Measurements from ENCODE around the gene TCHP.
"Not testable (repeated sequence)": the region's sequence is repeated elsewhere in the genome, so short reads cannot be mapped to it uniquely, and the experiment has no call there.

TCHP gene

DNA sequence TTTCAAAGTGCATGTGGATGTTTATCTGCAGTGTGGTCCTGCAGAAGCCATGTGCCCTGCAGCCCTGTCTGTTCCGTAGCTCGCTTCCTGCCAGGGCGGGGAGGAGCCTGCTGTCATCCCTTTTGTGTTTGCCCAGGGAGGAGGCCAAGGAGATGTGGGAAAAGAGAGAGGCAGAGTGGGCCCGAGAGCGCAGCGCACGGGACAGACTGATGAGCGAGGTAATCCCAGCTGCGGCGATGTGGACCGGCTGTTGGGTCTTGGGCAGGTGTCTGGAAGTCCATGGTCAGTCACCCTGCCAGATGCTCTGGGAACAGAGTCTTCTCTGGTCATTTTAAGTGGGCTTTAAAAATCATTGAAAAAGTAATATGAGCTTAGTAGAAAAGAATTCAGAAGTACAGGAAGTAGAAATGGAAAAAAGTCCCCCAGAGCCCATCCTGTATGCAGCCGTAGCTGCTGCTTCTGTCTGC lies 12.8 kb downstream of the TCHP start:
- DNase-seq, result no peak

DNA sequence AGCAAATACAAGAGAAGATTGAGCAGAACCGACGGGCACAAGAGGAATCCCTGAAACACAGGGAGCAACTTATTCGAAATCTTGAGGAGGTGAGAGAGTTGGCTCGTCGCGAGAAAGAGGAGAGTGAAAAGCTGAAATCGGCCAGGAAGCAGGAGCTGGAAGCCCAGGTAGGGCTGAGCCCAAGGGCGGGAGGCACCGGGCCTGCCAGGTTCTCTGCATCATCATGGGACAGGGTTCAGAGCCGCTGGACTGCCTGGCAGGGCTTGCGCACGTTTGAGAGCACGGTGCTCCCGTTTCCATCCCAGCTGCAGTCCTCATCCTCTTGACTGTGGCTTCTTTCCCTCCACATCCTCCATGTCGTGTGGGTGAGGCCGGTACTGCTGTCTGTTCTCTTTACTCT lies 14.4 kb downstream of the TCHP start:
- no peak for DNase-seq

GRCh38 chr12:109915171-109916040 lies 15.3 kb downstream of the TCHP start:
- DNase-seq, result no peak

- DNase-seq, result no peak
Measured at GRCh38 chr12:109916045-109916444, 16.0 kb downstream of the TCHP start.

DNA sequence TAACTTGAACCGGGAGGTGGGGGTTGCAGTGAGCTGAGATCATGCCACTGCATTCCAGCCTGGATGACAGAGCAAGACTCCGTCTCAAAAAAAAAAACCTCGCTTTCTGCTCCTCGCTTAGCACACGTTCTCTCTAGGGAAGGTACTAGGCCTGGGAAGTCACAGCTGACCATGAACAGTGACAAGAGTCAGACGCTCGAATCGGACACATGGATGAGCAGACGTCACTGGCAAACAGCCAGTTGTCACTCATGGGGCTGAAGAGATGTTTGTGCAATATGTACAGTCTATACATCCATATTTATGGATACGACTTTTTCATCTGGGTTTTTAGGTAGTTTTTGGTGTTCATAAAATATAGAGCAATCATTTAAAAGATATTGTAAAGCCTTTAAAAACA lies 19.4 kb downstream of the TCHP start:
- no peak for DNase-seq

DNA sequence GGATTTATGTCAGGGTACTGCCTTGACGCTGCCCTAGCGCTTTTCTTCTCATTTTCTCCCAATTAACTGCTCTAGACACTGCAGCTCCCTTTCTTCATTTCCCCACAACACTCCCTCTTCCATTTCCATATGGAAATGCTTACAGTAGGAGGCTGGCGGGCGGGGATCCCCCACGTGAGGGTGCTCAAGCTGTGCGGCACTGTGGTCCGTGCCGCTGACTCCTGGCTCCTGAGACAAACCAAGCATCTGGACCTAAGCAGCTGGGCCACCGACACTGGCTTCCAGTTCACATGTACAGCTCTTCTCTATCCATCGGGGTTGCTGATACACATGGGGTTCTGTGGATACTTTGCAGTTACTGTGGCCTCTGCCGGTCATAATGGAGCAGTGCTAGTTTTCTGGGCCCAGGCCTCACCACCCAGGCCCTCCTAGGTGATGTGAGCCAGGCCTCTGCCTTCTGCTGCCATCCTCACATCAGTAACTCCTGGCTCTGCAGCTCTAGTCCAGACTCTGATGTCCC lies 20.2 kb downstream of the TCHP start:
- DNase-seq, result no peak

GRCh38 chr12:109921982-109922381 lies 21.9 kb downstream of the TCHP start:
- no peak for DNase-seq

DNA sequence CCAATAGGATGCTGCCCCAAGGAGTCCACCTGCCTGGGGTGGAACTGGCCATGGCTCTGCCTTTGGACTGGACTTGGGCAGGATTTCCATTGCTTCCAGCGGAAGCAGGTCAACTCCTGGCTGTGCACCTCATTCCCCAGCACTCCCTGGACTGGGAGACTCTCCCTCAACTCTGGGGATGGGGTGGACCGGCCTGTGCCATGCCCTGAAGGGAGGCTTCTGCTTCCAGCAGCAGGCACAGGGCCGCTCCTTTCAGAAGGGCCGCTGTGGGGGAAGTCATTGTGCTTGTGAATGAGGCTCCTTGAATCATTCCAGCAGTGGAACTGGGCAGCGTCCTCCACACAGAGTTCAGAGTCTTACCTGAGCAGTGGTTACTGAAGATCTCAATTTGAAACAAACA lies 23.0 kb downstream of the TCHP start:
- no peak for DNase-seq

DNA sequence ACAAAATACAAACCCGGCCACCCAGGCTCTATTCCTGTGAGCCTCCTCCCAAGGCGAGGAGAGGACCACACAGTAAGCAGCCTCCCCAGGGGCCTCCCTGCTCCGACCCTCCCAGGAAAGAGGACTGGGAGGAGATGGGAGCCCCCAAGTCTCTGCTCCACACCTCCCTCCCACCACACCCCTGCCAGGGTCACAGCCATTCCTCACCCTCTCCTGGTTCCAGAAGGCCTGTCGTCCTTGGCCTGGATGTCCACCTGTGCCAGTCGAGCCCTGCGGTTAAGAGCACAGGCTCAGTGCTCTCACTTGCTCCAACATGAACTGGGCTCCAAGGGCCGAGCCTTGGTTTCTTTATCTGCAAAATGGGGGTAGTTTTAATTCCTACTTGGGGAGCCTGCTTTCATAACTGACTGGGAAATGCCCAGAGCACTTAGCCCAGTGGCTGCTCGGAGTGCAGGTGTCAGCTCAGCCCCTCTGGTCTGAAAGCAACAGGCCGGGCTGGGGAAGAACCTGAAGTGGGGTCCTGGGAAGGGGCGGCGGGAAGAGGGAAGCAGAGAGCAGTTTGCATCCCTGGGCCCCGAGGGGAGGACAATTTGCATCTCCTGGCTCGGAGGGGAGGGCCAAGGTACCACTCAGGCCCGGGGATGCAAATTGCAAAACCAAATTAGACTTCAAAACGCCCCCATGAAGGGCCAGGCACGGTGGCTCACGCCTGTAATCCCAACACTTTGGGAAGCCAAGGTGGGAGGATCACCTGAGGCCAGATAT lies 23.6 kb downstream of the TCHP start:
- DNase-seq, result no peak

DNA sequence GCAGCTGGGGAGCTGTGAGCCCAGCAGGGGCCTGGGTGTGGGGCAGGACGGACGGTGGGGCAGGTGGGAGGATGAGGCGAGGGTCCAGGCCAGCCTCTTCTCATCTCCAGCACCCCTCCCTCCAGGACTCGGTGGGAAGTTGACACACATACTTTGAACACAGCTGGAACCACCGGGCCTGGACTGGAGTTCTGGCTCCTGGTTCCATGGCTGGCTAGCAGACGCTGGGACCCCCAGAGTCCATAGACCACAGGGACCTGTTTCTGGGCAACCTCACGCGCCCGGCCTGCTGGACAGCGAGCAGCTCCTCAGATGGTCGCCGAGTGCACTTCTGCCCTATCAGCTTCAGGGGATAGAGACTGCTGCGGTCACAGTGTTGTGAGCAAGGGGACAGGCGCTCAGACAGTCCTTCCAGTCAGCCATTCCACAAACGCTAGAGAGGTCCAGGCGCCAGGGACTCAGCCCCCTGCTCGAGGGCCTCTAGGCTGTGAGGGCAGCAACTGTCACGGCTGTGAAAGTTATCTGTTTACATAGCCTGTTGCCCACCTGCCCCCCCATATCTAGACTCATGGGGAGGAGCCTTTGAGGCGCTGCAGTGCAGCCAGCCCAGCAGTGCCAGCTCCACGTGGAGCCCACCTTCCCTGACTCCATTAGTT lies 25.2 kb downstream of the TCHP start:
- DNase-seq, result no peak

GRCh38 chr12:109926016-109926415 lies 25.9 kb downstream of the TCHP start:
- no peak for DNase-seq

- no peak for DNase-seq
Measured at GRCh38 chr12:109926488-109927210, 26.6 kb downstream of the TCHP start.

DNA sequence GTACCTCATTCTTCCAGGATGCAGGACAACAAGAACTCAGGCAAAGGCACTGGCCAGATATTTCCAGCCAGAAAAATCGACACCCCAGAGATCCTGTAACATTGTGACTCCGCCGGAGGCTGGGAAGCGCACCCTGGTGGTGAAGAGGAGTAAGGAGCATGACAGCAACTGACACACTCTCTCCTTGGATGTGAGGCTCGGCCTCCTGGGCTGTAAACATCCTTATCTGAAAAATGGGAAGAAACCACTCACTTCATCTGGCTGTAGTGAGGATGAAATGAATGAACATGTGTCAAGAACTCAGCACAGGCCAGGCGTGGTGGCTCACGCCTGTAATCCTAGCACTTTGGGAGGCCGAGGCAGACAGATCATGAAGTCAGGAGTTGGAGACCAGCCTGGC lies 27.5 kb downstream of the TCHP start:
- DNase-seq, result peak; percentile 51

DNA sequence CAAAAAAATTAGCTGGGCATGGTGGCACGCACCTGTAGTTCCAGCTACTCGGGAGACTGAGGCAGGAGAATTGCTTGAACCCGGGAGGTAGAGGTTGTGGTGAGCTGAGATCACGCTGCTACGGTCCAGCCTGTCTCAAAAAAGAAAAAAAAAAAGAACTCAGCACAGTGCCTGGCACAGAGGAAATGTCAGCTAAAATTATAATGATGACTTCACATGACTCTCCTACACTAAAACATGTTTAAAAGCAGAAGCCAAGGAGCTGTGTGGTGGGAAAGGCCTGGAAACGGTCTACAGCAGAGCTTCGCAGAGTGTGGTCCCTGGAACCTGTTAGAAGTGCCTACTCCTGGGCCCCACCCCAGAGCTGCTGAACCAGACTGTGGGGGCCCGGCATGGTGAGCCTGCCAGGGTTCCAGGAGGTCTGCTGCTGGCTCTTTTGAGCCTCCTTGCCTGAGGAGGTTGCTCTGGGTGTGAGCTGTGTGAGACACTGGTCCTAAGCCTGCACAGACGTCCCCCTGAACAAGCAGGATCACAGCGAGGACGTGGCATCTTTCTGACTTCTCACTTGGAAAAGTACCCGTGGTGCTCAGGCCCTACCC lies 28.1 kb downstream of the TCHP start:
- no peak for DNase-seq

- not testable (repeated sequence) for DNase-seq
Measured at GRCh38 chr12:109929326-109929725, 29.3 kb downstream of the TCHP start.

DNA sequence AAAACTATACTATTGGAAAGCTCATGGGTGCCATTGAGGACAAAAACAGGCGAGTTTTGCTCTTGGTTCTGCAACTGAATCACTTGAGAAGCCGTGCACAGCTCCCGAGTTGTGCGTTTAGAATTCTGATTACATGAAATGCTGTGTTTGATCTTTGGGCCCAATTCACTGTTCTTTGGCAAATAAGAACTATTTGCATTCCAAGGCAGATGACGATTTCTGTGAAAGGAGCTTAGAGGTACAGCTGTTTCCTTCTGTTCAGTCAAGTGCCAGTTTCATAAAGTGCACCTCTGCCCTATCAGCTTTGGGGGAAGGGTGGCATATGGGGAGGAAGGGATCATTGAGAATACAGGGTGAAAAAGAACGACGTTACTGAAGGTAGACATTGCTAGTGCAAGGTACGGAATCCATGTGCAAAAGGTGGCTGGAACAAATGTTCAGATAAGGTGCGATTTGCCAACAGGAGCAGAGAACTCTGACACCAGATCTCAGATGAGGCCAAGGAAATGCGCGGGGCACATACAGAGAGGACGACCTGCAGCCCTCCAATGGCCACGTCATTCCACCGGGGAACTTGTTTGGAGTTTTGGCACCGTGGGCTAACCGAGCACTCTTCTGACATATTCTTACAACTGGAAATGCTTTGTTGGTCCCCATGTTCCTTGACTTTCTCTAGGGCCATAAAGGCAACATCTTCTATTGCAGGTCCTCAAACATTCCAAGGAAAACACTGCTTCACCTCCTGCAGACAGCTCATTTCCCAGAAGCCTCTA lies 30.1 kb downstream of the TCHP start:
- DNase-seq, result no peak

GRCh38 chr12:109931143-109931542 lies 31.1 kb downstream of the TCHP start:
- no peak for DNase-seq

DNA sequence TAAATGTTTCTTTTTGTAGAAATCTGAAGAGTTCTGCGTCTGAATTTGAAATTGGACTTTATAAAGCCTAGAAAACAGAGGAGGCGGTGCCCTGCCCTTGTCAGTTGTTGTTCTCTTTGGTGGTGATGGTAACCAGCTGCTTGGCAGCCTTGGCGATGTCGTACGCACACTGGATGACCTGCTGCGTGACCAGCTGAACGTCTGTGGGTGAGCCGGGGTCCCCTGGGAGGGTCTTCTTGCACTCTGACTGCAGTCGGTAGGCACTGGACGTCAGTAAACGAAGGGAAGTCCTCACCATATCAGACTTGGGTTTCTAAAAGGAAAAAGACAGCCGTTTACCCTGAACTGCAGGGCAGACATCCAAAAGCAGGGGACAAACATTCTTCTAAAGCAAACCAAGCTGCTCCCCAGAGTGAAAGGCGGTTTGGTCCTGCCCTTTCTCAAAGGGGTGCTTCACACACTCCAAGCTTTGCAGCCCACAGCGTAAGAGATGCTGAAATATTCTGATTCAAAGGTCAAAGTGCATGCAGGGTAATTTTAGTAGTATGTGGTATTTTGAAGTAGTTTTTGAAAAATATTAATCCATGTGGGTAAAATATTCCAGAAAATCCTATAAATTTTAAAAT lies 32.9 kb downstream of the TCHP start:
- no peak for DNase-seq

GRCh38 chr12:109934026-109934425 lies 34.0 kb downstream of the TCHP start:
- DNase-seq, result no peak

GRCh38 chr12:109937371-109937770 lies 37.3 kb downstream of the TCHP start:
- DNase-seq, result no peak

DNA sequence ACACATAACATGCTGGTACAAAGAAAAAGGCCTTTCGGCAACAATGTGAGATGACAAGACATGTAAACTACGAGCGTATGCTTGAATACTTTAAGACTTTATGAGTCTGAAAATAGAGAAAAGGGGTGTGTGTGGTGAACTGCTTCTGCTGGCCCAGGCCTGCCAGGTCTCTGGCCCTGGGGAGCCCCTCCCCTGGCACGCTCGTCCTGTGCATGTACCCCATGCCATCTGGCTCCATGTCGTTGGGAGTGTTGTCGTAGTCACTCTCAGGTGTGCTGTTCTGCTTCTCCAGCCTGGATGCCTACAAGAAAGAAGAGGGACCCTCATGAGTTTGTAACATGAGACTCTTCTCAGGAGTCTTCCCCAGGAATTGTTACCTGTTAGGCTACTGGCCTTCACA lies 38.9 kb downstream of the TCHP start:
- no peak for DNase-seq

Measured in RPMI8226 (cell line).